Measurements from ENCODE around the gene PCDHA1. TPM values are rescaled to one million over a fixed set of nuclear protein-coding genes. Genes with fewer than 3 reads are reported as not detected.
A peak's percentile ranks its signal among the peaks of the same experiment; 100 is the strongest.

PCDHA1 gene
- total and polyA plus RNA-seq, 2 donors (not counting 3 experiments of a cell fraction or from before 2014, with no cell fraction given) = 0.04 TPM; not detected in 1

GRCh38 chr5:140978260-140978659, 192.3 kb downstream of the PCDHA1 start:
- peak; percentile 47 for FAIRE-seq
- POLR2A ChIA-PET = no interaction called here
- BruUV-seq (replicated peaks) = no TSS peak

More at GRCh38 chr5:140978260-140978659, 192.3 kb downstream of the PCDHA1 start:
- H3K27ac ChIP-seq (ENCODE audit: insufficient read depth, low read depth, low read length) = no peak overlapping the region
- TF ChIP-seq POLR2AphosphoS5 (IDR thresholded peaks at IDR 0.05; ENCODE audit: insufficient read depth, low read depth, low read length) (no peak), CTCF (IDR thresholded peaks at IDR 0.05; ENCODE audit: extremely low read depth in 1 of 2, insufficient read depth in 1 of 2, low read depth in 1 of 2, low read length in 2 of 2) (no peak), GATA2 (IDR thresholded peaks at IDR 0.05; ENCODE audit: insufficient read depth, insufficient read length, low read depth, low read length) (peak; percentile 94), EZH2 (IDR thresholded peaks at IDR 0.05; ENCODE audit: borderline replicate concordance, low read depth, low read length, severe bottlenecking) (no peak), JUN (IDR thresholded peaks at IDR 0.05; ENCODE audit: borderline replicate concordance, insufficient read depth, insufficient read length, low read depth) (no peak), POLR2A (IDR thresholded peaks at IDR 0.05; ENCODE audit: low read depth, low read length) (no peak), FOS (IDR thresholded peaks at IDR 0.05; ENCODE audit: borderline replicate concordance, insufficient read depth, low read length) (peak; percentile 12), MAX (IDR thresholded peaks at IDR 0.05; ENCODE audit: insufficient read depth, insufficient read length) (no peak), MYC (IDR thresholded peaks at IDR 0.05; ENCODE audit: low read depth, low read length) (no peak)
- H3K4me1 ChIP-seq (ENCODE audit: control insufficient read depth, extremely low read depth, insufficient read depth, low read length) = peaks cover 21% of the 10 kb centered on the region
- H3K4me3 ChIP-seq (replicated peaks in 1 of 3; ENCODE audit: insufficient read depth in 1 of 3, low read depth in 1 of 3, low read length in 3 of 3) = no peak overlapping the region
- no peaks in the 10 kb centered on the region for H3K9me3 ChIP-seq (replicated peaks; ENCODE audit: control insufficient read depth, insufficient read depth, low read length)
- H3K79me2 ChIP-seq (ENCODE audit: control insufficient read depth, insufficient read depth, low read length) = no peaks in the 10 kb centered on the region
- H2AFZ ChIP-seq (ENCODE audit: low read depth, low read length) = no peak overlapping the region
- H3K9ac ChIP-seq (replicated peaks; ENCODE audit: extremely low read depth, insufficient read depth, low read length) = no peak overlapping the region
- intact Hi-C loops (cut with micrococcal nuclease) = no loop called here
- CTCF ChIA-PET = no interaction called here
- H3K36me3 ChIP-seq (ENCODE audit: control insufficient read depth in 2 of 2, extremely low read depth in 1 of 2, insufficient read depth in 2 of 2, low read length in 2 of 2) = no peaks in the 10 kb centered on the region
- peak overlapping the region; percentile 46 for H3K4me2 ChIP-seq (ENCODE audit: insufficient read depth, low read length)
- no peaks in the 10 kb centered on the region for H3K9me1 ChIP-seq (replicated peaks; ENCODE audit: control insufficient read depth, extremely low read depth, insufficient read depth, low read length)
- no peaks in the 10 kb centered on the region for H3K27me3 ChIP-seq (ENCODE audit: control insufficient read depth in 2 of 2, insufficient read depth in 2 of 2, low read length in 2 of 2)
- DNase-seq (ENCODE audit: low read depth, low spot score) = peak; percentile 78
- dilution Hi-C loops (cut with MboI; ENCODE audit: extremely low pct_ligation_motif_present, low sequenced_read_pairs) = no loop called here
- H4K20me1 ChIP-seq (replicated peaks; ENCODE audit: control insufficient read depth, extremely low read depth, insufficient read depth, low read length) = no peaks in the 10 kb centered on the region
